Measurements from ENCODE around the gene KLHL28.

Gene KLHL28

GRCh38 chr14:44960146-44960545 lies 1.6 kb downstream of the KLHL28 start:
- DNase-seq, result no peak

GRCh38 chr14:44959538-44959937 lies 2.2 kb downstream of the KLHL28 start:
- DNase-seq, result no peak

DNA sequence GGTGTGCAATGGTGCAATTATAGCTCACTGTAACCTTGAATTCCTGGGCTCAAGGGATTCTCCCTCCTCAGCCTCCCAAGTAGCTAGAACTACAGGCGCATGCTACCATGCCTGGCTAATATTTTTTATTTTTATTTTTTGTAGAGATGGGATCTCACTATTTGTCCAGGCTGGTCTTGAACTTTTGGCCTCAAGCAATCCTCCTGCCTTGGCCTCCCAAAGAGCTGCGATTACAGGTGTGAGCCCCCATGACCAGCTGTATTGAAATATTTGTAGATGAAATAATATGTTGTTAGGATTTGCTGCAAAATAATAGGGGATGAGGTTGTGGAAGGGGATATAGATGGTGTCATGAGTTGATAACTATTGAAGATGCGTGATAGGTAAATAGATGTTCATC lies 4.9 kb downstream of the KLHL28 start:
- no peak for DNase-seq

GRCh38 chr14:44955528-44955927 lies 6.2 kb downstream of the KLHL28 start:
- no peak for DNase-seq

DNA sequence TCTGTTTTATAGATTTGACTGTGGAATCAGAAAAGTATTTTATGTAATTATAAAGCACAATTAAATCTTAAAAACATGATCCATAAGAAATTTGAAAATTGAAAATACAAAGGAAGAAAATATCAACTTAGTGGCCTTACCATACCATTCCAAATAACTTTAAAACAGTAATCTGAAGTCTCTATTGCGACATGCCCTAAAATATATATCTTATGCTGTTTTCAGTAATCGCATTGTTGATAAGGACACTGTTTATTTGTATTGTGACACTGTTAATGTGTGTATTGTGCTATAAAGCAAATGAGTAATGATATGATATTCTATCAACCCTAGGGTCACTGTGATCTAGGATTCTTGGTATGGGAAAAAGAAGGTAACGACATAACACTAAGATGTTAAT lies 7.0 kb downstream of the KLHL28 start:
- DNase-seq, result no peak

- no peak for DNase-seq
These were observed 9.2 kb downstream of the KLHL28 start for GRCh38 chr14:44952391-44953110.

DNA sequence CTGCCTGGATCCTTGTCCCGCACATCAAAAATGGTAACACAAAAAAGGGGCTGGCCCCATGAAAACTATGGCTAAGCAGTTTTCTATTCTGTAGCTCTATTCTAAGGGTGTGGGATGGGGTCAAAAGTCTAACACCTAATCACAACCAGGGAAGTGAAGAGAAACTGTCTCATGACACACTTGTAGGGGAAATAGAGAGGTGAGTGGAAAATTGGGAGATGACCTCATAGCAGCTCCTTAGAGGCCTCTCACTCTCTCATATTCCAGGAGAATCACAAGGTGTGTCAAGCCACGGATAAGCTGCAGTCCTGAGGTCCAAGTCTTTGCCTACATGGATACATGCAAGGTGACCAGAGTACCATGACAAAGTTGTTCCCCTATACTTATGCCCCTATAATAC lies 10.7 kb downstream of the KLHL28 start:
- DNase-seq, result no peak

- no peak for DNase-seq
These were observed 16.5 kb downstream of the KLHL28 start for GRCh38 chr14:44945264-44945663.

- DNase-seq, result no peak
These were observed 17.6 kb downstream of the KLHL28 start for GRCh38 chr14:44944107-44944506.

DNA sequence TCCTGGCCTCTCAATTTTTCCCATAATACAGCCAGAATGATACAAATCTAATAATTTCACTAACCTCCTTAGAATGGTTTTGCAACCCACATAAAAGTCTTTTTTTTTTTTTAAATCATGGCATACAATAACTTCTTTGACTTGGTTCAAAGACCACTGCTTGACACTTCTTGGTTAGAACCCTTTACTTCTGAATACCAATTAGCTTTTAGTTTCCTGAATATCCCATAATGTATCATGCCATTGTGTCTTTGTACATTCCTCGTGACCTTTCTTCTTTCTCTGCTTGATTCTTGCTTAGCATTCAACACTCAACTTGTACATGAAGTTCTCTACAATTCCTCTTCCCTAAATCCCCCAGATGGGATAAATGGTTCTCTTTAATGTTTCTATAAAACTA lies 19.3 kb downstream of the KLHL28 start:
- DNase-seq, result no peak

GRCh38 chr14:44941591-44941990 lies 20.2 kb downstream of the KLHL28 start:
- DNase-seq, result no peak

DNA sequence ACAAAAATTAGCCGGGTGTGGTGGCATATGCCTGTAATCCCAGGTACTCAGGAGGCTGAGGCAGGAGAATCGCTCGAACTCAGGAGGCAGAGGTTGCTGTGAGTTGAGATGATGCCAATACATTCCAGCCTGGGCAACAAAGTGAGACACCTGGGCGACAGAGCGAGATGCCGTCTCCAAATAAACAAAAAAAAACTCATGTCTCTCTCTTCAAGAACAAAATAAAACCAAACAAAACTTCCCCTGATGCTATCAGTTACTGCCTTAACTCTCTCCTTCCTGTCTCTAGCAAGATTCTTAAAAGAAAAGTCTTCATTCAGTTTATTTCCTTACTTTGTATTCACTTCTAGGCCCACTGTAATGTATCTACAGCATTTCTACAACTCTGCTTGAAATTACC lies 20.8 kb downstream of the KLHL28 start:
- DNase-seq, result no peak

DNA sequence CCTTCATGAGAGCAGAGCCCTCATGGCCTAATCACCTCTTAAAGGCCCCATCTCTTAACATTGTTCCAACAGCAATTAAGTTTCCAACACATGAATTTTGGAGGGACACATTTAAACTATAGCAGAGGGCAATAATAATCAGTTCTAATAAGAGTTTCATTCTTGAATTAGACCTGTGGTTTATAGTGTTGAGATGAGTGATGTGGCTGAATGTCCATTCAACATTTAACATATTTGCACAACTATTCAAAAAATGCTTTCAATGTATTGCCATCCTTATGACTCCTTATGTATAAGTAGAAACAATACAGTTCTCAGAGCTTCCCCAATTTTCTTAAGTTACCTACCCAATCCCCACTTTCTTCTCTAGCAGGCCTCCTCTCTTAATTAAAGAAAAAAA lies 21.5 kb downstream of the KLHL28 start:
- DNase-seq, result no peak

- no peak for DNase-seq
These were observed 24.2 kb downstream of the KLHL28 start for GRCh38 chr14:44937547-44937946.

DNA sequence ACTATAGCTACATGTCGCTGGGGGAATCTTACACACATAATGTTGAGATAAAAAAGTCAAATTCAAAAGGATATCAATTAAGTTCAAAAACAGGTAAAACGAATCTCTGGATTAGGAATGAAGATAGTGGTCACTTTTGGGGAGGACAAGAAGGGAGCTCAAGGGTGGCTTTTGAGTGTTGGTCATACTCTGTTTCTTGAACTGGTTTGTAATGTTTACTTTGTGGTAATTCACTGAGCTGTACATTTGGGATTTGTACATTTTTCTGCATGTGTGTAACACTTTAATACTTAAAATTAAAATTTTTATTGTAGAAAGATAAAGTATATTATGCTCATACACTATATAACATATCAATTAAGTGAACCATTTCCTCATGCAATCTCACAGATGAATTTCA lies 26.6 kb downstream of the KLHL28 start:
- no peak for DNase-seq

- no peak for DNase-seq
These were observed 33.0 kb downstream of the KLHL28 start for GRCh38 chr14:44928793-44929192.

GRCh38 chr14:44914849-44915248 lies 46.9 kb downstream of the KLHL28 start:
- no peak for DNase-seq

GRCh38 chr14:44912041-44912869 lies 49.5 kb downstream of the KLHL28 start:
- no peak for DNase-seq

DNA sequence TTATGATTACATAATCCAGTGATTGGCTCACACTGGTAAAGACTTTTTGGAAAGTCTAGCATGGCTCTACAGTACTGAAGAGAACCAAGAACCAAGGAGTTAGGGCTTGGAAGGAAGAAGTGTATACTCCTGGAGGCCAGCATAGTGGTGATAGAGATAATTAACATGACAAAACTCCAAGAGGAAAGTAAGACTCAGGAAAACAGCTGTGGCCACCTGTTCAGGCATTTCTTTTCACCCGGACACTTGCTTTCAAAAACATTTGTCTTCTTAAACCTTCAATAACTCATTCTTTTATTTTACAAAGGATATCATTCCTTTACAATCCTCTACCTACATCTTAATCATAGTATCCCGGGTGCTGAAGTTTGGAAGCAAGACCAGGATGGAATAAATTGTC lies 50.9 kb downstream of the KLHL28 start:
- DNase-seq, result no peak

GRCh38 chr14:44901696-44902095 lies 60.1 kb downstream of the KLHL28 start:
- no peak for DNase-seq

DNA sequence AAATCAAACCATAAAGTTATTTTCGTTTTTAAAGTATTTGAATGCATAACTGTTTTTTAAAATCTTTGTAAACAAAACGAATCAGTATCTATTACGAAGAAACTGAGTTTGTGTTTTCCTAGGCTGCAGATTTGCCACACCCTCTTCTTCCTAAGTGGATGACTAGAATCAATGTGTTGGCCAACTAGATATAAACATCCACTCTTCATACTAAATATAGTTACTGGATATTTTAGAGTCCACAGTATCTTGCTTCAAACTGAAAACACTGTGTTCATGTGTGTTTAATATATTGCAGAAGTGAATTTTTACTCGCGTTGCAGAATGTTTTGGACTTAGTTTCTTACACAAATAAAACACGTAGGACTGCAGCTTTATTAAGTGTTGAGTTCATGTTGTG lies 63.2 kb downstream of the KLHL28 start:
- no peak for DNase-seq

GRCh38 chr14:44897845-44898151 lies 63.9 kb downstream of the KLHL28 start:
- DNase-seq, result no peak

DNA sequence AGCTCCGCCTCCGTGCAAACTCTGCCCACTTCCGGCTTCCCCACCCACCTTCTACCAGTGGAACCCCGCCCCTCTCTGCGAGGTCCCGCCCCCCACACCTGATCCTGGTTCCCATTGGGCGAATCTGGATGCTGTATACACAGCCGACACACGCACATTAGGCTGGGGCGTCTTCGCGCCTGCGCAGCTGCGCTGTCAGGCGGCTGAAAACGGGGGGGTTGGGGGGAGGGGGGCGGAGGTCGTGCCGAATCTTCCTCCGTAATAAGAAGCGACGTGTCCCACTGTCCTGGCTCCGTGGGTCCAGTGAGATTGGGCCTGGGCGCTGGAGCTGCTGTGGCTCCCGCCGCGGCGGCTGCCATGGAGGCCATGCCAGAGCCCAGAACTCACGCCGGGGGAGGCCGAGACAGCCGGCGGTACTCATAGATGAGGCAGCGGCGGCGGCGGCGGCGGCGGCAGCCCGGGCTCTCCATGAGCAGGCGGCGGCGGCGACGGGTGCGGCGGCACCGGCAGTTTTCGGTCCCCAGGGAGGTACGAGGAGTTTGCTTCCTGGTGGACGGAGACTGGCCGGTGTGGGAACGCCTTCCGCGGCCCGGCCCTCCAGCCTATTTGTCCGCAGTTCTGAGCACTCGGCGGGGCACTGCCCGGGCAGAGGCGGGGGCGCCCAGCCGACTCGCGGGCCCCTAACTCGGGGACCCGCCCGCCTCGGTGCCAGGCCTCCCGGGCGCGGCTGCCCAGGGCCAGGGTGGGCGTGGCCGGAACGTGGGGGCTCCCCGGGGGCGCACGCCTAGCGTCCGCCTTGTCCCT lies 64.5 kb downstream of the KLHL28 start:
- DNase-seq, result peak; percentile 93

Data from NCI-H2107 (cell line).